ENCODE results near the gene MKRN2OS. TPM values are rescaled to one million over a fixed set of nuclear protein-coding genes. Genes with fewer than 3 reads are reported as not detected.
A peak's percentile ranks its signal among the peaks of the same experiment; 100 is the strongest.

Gene MKRN2OS
- total RNA-seq, 3 donors from 2014 or later: 1.0 to 3.6 TPM; not detected in 1

- Histone ChIP-seq H3K4me3 (no peak overlapping the region), H3K36me3 (no peaks in the 10 kb centered on the region)
- intact Hi-C loops (cut with DNase I; ENCODE audit: low total_unique reads): no loop called here
Measured at GRCh38 chr3:12507591-12508281, 37.6 kb downstream of the MKRN2OS start.

GRCh38 chr3:12506201-12506709, 39.0 kb downstream of the MKRN2OS start:
- Histone ChIP-seq H3K36me3 (no peaks in the 10 kb centered on the region), H3K9me3 (no peaks in the 10 kb centered on the region), H3K4me1 (no peaks in the 10 kb centered on the region), H3K27ac (no peak overlapping the region), H3K27me3 (no peaks in the 10 kb centered on the region), H3K4me3 (no peak overlapping the region)
- no peak for TF ChIP-seq CTCF (IDR thresholded peaks at IDR 0.05)
- no peak for TF ChIP-seq POLR2A (IDR thresholded peaks at IDR 0.05)
- no peak for TF ChIP-seq POLR2AphosphoS5 (IDR thresholded peaks at IDR 0.05)
- intact Hi-C loops (cut with DNase I; ENCODE audit: low total_unique reads): no loop called here
- DNase-seq (ENCODE audit: low spot score in 2 of 2): no peak

More at GRCh38 chr3:12507591-12508281, 37.6 kb downstream of the MKRN2OS start:
- no peak for DNase-seq (ENCODE audit: low spot score in 2 of 2)
- Histone ChIP-seq H3K27me3 (no peaks in the 10 kb centered on the region), H3K27ac (peak overlapping the region; percentile 43 to 82), H3K9me3 (no peaks in the 10 kb centered on the region), H3K4me1 (no peaks in the 10 kb centered on the region)
- TF ChIP-seq POLR2A (IDR thresholded peaks at IDR 0.05) (no peak), CTCF (IDR thresholded peaks at IDR 0.05) (no peak), POLR2AphosphoS5 (IDR thresholded peaks at IDR 0.05) (no peak)

- no peak for DNase-seq (ENCODE audit: low spot score in 2 of 2)
Measured at GRCh38 chr3:12503126-12503957, 42.0 kb downstream of the MKRN2OS start.

GRCh38 chr3:12501360-12502020, 43.8 kb downstream of the MKRN2OS start:
- TF ChIP-seq CTCF (IDR thresholded peaks at IDR 0.05): no peak
- TF ChIP-seq POLR2AphosphoS5 (IDR thresholded peaks at IDR 0.05): peak in 1 of 3 donors; percentile 79
- TF ChIP-seq POLR2A (IDR thresholded peaks at IDR 0.05): no peak
- Histone ChIP-seq H3K36me3 (peaks cover 10% of the 10 kb centered on the region), H3K27ac (peak overlapping the region in 1 of 2 donors; percentile 41)

More at GRCh38 chr3:12503126-12503957, 42.0 kb downstream of the MKRN2OS start:
- no peaks in the 10 kb centered on the region for H3K9me3 ChIP-seq
- no peak overlapping the region for H3K27ac ChIP-seq
- no peaks in the 10 kb centered on the region for H3K27me3 ChIP-seq
- intact Hi-C loops (cut with DNase I; ENCODE audit: low total_unique reads): no loop called here
- H3K36me3 ChIP-seq: peaks cover 6% of the 10 kb centered on the region
- no peak overlapping the region for H3K4me3 ChIP-seq
- TF ChIP-seq POLR2AphosphoS5 (IDR thresholded peaks at IDR 0.05): no peak
- no peak for TF ChIP-seq POLR2A (IDR thresholded peaks at IDR 0.05)
- TF ChIP-seq CTCF (IDR thresholded peaks at IDR 0.05): no peak
- H3K4me1 ChIP-seq: no peaks in the 10 kb centered on the region

More at GRCh38 chr3:12501360-12502020, 43.8 kb downstream of the MKRN2OS start:
- H3K4me3 ChIP-seq: no peak overlapping the region
- no peaks in the 10 kb centered on the region for H3K4me1 ChIP-seq
- no peaks in the 10 kb centered on the region for H3K27me3 ChIP-seq
- intact Hi-C loops (cut with DNase I; ENCODE audit: low total_unique reads): no loop called here
- DNase-seq (ENCODE audit: low spot score in 2 of 2): no peak
- no peaks in the 10 kb centered on the region for H3K9me3 ChIP-seq

Data from breast epithelium (tissue), 4 donors.